H4 (cell line): ENCODE data around the gene SLITRK4. TPM values are rescaled to one million over a fixed set of nuclear protein-coding genes. Genes with fewer than 3 reads are reported as not detected.

ENCODE experiments used
- DNase-seq: peaks from one replicate; pipeline ENCODE4 v3.0.0-alpha.2; 2015; ENCODE audit warnings: low spot score
- total RNA-seq: library from RNA; depleted of rRNA; stranded (reverse); fragments of >200 nt; shearing (Covaris generic); gene quantifications from 2 replicates; pipeline ENCODE4 v1.2.3, GENCODE V29; 2014; rRNA removed

Gene SLITRK4, protein sequence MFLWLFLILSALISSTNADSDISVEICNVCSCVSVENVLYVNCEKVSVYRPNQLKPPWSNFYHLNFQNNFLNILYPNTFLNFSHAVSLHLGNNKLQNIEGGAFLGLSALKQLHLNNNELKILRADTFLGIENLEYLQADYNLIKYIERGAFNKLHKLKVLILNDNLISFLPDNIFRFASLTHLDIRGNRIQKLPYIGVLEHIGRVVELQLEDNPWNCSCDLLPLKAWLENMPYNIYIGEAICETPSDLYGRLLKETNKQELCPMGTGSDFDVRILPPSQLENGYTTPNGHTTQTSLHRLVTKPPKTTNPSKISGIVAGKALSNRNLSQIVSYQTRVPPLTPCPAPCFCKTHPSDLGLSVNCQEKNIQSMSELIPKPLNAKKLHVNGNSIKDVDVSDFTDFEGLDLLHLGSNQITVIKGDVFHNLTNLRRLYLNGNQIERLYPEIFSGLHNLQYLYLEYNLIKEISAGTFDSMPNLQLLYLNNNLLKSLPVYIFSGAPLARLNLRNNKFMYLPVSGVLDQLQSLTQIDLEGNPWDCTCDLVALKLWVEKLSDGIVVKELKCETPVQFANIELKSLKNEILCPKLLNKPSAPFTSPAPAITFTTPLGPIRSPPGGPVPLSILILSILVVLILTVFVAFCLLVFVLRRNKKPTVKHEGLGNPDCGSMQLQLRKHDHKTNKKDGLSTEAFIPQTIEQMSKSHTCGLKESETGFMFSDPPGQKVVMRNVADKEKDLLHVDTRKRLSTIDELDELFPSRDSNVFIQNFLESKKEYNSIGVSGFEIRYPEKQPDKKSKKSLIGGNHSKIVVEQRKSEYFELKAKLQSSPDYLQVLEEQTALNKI
- total RNA-seq = 3.0 and 3.8 TPM in 2 replicates

- no peak for DNase-seq
These were observed at the start of gene SLITRK4 for GRCh38 chrX:143635915-143636314. TSS of gene SLITRK4 (minus strand) at chrX:143636101. CDS start at chrX:143631108, 4,993 bp downstream.

DNA sequence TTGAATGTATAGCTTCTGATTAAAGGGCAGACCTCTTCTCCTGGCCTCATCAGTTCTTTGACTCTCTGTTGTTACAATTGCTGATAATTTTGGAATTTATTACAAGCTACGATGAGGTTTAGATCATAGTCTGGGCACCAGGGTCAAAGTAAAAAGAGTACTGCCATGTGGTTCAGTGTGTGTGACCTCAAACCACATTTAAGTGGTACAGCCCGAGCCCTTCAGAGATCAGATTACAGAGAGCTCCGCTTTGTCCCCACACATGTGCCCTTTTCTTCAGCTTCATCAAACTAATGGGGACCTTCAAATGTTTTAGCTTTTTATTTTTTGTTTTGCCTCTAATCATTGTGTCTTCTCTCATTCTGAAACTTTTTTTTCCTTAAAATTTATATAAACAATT lies 47.6 kb upstream of the SLITRK4 start:
- DNase-seq = no peak

GRCh38 chrX:143674926-143675325 lies 39.0 kb upstream of the SLITRK4 start:
- DNase-seq = no peak

- peak; percentile 9 for DNase-seq
These were observed 33.5 kb upstream of the SLITRK4 start for GRCh38 chrX:143669395-143669794.

GRCh38 chrX:143664302-143664701 lies 28.4 kb upstream of the SLITRK4 start:
- peak; percentile 5 for DNase-seq

DNA sequence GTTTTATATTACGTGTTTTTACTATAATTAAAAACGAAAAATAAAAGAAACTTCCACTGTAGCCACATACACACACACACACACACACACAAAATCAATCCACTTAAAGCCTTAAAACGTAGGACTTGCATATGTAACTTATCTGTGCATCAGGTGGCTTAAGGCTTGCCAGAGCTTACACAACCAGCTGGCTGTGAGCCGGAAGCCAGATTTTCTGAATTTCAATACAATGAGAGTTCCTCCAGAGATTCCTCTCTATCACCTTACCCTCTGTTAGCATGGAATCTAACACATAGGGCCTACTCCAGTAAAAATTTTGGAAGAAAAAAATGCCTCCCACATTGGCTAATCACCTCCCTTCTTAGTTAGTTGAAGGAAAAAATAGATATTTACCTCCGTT lies 27.9 kb upstream of the SLITRK4 start:
- DNase-seq = no peak

- DNase-seq = no peak
These were observed 25.4 kb upstream of the SLITRK4 start for GRCh38 chrX:143661286-143661685.

DNA sequence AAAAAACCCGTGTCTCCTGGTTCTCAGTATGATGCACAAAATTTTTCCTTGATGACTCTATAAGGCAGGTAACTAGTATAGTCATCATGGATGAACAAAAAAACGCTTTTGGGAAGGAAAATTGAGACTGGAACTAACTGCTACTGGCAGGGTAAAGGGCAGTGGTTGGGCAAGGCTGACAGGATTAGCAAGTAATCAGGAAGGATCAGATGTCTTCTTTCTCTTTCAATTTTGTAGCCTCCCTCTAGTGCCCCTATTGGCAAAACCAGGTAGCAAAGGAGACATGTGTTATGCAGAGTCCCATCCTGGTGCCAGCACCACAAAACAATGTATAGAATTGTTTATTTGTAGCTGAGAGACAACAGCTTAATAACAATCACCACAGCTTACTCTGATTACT lies 12.8 kb upstream of the SLITRK4 start:
- DNase-seq = peak; percentile 57

DNA sequence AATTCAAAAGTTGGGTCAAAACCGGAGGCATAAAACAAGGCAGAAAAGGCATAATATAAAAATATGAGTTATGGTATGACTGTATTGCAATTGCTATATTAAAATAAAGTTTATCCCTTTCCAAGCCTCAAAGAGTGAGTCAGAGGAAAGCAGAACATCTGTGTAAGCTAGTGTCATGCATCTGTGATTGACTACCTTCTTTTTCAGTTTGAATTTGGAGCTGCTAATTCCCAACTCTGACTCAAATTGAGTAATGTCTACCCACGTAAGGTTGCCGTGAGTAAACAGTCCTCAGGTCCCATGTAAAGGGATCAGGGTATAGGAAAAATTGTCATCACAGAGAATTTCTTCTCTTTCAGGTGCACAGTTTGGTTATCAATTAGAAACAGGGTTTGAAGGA lies 6.5 kb upstream of the SLITRK4 start:
- no peak for DNase-seq

GRCh38 chrX:143636831-143637230 lies 930 bp upstream of the SLITRK4 start:
- no peak for DNase-seq

- no peak for DNase-seq
These were observed 1.0 kb downstream of the SLITRK4 start for GRCh38 chrX:143634663-143635455.

- DNase-seq = no peak
These were observed 1.6 kb downstream of the SLITRK4 start for GRCh38 chrX:143634309-143634662.

- no peak for DNase-seq
These were observed 2.2 kb downstream of the SLITRK4 start for GRCh38 chrX:143633461-143634308.

DNA sequence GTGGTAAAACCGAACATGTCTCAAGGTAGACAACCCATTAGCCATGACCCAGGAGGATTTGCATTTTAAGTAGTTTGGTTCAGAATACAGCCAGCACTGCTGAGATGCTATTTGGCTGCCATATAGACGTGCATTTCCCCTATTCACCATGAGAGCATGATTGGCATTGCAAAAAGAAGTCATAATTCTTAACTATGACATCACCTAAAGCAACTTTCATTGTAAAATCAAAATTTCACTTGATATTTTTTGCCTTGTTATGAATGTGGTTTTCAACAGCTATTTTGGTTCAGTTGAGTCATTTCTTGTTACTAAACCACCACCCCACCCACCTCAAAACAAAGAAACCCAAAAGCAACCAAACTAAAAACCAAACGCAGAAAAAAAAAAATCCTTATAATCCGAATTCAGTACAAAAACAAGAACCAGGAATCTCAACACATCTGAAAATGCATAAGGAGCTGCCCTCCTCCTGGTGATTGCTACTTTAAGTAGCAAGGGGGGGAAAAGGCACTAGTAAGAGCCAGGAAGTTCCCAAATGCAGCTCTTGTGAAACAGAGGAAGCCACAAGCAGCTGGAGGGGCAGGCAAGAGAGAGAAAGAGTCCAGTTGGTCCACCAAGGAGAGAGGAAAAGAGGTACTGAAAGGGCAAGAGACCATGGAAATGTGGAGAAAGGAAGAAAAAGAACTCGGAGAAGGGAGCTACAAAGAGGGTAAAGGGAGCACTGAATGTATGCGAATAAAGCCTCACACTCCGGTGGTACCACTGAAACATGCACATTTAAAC lies 3.1 kb downstream of the SLITRK4 start:
- peak; percentile 30 for DNase-seq

GRCh38 chrX:143623657-143624056 lies 12.2 kb downstream of the SLITRK4 start:
- no peak for DNase-seq

- DNase-seq = no peak
These were observed 14.6 kb downstream of the SLITRK4 start for GRCh38 chrX:143621276-143621675.

DNA sequence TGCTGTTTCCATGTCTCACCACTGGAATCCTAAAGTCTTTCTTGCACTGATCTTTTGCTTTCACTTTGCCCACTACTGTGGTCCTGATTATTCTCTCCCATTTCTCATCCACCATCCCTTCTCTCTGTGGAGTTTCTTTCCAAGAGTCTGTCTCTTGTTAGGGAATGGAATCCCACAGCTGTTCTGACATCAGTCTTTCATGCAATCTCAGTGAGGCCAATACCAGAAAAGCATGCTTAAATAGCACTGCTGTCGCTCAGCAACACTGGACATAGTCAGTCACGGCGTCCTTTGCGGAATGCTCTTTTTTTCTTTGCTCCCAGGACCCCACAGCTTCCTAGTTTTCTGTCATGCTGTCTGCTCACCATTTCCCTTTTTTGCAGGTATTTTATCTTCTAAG lies 20.1 kb downstream of the SLITRK4 start:
- no peak for DNase-seq

- no peak for DNase-seq
These were observed 34.1 kb downstream of the SLITRK4 start for GRCh38 chrX:143601809-143602208.

- DNase-seq = no peak
These were observed 54.7 kb downstream of the SLITRK4 start for GRCh38 chrX:143581240-143581639.

- no peak for DNase-seq
These were observed 55.6 kb downstream of the SLITRK4 start for GRCh38 chrX:143580266-143580665.
